ENCODE results near the gene CYP39A1.

GRCh38 chr6:46661483-46661882, 8.9 kb upstream of the CYP39A1 start:
- TF ChIP-seq CTCF (conservative IDR thresholded peaks at IDR 0.05; ENCODE audit: low read depth in 2 of 2) (no peak), EZH2 (IDR thresholded peaks at IDR 0.05; ENCODE audit: low read depth, unreplicated experiment) (no peak), EZH2phosphoT487 (IDR thresholded peaks at IDR 0.05; ENCODE audit: unreplicated experiment) (no peak), POLR2AphosphoS5 (IDR thresholded peaks at IDR 0.05; ENCODE audit: low read depth) (no peak), ETS1 (IDR thresholded peaks at IDR 0.05) (no peak)
